KBM-7 (cell line): ENCODE measurements around the gene AMDHD1.
A peak's percentile ranks its signal among the peaks of the same experiment; 100 is the strongest.
"Not testable (repeated sequence)": the region's sequence is repeated elsewhere in the genome, so short reads cannot be mapped to it uniquely, and the experiment has no call there.

Source experiments
- DNase-seq: peaks from one replicate; pipeline ENCODE4 v3.0.0-alpha.2; 2015
- in situ Hi-C: fragments of 300-500 bp; cut with MboI; formaldehyde crosslinking; loops from 2 replicates; pipeline ENCODE4 v1.14.3; 2020; ENCODE audit warnings: low sequenced_read_pairs, low pct_unique_long_range_greater_than_20kb, mixed read lengths

AMDHD1 gene

DNA sequence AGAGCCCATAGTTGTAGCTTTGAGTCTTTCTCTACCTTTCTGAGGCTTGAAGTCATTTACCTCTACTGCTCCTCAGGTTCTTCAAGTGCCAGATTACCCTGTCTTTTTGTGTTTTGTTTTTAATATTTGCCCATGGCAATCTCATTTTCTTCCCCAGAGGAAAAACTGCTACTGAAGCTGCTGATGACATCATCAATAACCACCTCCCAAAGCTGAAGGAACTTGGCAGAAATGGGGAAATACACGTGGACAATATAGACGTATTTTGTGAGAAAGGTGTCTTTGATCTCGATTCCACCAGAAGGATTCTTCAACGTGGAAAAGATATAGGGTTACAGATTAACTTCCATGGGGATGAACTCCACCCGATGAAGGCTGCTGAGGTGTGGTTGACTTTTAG is 17.1 kb downstream of the AMDHD1 start:
- in situ Hi-C loops = no loop called here
- DNase-seq = no peak

DNA sequence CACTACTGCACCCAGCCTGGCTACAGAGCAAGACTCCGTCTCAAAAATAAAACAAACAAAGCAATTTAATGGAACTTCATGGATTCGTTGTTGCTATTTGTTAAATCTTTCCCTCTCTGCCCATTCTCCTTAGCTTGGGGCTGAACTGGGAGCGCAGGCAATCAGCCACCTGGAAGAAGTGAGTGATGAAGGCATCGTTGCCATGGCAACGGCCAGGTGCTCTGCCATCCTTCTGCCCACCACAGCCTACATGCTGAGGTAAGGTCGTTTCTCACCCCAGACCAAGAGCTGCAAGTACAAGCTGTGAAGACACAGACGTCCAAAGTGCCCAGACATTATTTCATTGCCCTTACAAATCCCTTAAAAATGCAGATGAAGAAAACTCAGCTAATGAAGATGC is 19.1 kb downstream of the AMDHD1 start:
- no peak for DNase-seq
- in situ Hi-C loops = no loop called here

DNA sequence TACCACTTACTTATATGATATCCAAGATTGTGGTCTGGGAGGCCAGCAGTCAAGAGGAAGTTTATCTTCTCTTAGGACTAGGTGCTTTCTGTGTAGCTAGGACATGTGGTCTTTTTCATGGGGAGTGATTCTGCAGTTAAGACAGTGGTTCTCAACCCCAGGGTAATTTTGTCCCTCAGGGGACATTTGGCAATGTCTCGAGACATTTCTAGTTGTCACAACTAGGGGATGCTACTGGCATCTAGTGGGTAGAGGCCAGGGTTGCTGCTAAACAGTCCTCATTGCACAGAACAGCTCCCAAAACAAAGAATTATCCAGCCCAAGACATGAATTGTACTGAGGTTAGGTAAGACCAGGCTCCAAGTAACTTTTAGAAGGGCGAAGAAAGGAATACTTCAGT is 20.0 kb downstream of the AMDHD1 start:
- in situ Hi-C loops = no loop called here
- DNase-seq = peak; percentile 39

DNA sequence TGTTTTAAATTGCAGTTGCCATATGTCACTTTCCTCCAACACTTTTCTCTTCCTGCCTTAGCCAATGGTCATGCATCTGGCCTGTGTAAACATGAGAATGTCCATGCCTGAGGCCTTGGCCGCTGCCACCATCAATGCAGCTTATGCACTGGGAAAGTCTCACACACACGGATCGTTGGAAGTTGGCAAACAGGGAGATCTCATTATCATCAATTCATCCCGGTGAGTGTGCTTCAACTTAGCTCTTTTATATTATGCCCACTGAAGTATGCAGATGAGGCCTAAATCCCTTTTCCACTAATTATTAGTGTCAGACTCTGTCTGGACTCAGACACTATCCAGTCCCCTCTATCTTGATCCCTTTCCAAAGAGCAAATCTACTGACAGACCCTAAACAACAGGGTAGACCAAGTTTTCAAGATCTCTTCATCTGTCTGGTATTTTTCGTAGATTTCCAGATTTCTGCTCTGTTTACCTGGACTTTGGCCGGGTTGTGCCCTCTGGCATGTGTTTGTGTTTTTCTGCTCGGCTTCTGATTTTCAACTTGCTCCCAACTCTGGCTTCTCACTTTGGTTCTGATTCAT is 23.2 kb downstream of the AMDHD1 start:
- DNase-seq = no peak
- in situ Hi-C loops = no loop called here

DNA sequence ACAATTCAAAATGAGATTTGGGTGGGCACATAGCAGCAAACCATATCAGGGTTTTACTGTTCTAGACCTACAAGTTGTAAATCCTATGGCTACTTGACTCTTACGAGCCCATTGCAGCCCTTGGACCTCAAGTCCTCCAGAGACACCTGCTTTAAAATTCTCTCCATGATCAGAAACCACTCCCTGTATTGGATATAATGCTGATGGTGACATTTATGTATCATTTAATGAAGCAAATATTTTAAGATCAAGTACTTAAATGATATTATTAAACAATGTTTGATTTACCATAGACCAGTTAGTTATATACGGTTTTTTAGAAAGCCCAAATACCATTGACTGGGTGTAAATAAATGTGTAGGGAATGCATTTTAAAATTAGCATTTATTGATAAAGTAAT is 24.2 kb downstream of the AMDHD1 start:
- in situ Hi-C loops = no loop called here
- DNase-seq = no peak

DNA sequence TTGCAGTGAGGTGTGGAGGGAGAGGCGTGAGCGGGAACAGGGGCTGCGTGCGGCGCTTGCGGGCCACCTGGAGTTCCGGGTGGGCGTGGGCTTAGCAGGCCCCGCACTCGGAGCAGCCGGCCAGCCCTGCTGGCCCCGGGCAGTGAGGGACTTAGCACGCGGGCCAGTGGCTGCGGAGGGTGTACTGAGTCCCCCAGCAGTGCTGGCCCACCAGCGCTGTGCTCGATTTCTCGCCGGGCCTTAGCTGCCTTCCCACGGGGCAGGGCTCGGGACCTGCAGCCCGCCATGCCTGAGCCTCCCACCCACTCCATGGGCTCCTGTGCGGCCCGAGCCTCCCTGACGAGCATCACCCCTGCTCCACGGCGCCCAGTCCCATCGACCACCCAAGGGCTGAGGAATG is 26.0 kb downstream of the AMDHD1 start:
- in situ Hi-C loops, DNase-seq: not testable (repeated sequence)

DNA sequence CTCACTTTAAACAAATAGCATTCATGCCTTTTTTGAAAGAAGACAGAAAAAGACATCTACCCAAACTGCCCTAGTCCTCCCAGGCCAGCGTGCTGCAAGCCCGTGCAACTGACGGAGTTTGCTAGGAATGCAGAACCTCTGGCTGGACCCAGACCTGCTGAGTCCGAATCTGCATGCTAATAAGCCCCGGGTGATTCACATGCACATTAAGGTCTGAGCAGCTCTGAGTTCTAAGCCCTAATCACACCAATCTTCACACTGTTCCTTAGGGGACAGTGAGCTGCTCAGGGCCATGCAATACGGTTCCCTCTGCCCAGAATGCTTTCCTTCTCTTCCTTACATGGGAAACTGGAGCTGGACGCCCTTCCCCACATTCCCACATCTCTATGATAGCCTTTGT is 27.8 kb downstream of the AMDHD1 start:
- in situ Hi-C loops = no loop called here
- DNase-seq = no peak

DNA sequence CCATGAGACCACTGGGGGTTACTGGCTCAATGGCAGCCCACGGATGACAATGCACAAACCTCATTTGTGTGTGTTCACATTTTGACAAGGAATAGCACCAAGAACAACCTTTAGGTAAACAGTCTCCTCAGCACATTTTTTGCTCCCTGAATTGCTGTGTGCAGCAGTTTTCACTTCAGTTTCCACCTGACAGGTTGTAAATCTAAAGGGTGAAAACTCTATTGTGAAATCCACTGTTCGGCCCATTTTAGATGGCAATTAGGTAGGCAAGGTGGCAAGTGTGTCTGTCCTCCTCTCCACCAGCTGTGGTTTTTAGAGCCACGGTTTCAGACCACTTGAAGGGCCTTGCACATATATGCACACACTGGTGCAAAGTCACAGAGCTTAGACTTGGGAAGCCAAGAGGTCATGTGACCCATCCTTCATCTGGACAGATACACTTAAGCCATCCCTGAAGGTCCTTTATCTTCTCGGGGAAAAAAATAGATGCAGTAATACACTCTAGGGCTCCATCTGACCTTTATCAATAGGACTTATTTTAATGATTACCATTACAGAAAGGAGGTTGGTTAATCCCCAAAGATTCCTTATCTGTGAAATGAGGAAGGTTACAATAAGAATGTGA is 29.8 kb downstream of the AMDHD1 start:
- in situ Hi-C loops = no loop called here

DNA sequence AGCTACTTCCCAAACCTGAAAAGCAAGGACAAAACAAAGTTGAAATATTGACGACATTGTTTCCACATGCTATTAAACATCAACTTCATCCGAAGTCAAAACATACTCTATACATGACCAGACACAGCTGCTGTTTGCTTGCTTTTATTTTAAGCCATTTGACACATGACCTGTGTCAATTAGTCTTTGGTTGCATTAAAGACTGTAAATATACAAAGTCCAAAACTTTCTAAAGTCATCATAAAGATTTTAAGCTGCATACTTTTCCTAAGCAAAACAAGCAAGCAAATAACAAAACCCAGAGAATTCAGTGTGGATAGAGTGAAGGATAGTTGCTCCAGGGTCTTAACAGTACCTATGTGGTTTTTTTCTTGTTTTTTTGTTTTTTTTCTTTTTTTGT is 31.2 kb downstream of the AMDHD1 start:
- DNase-seq = no peak
- in situ Hi-C loops = no loop called here

More for the DNA sequence above, 29.8 kb downstream of the AMDHD1 start:
- DNase-seq = no peak

DNA sequence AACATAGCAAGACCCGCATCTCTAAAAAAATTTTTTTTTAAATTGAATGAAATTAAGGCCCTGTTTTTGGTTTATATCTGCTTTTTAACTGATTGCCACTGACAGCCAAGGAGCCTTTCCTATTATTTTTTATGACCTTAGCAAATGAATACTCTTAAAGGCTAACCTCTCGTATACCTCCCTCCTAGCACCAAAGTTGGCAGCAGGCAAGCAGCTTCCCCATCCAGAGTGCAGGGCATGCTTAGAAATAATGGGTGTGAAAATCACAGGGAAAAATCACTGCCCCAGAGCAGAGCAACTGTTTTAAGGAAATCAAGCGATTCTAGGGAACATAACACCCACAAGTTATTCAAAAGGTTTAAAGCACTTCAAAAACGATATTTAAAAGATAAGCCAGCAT is 32.4 kb downstream of the AMDHD1 start:
- in situ Hi-C loops = no loop called here

DNA sequence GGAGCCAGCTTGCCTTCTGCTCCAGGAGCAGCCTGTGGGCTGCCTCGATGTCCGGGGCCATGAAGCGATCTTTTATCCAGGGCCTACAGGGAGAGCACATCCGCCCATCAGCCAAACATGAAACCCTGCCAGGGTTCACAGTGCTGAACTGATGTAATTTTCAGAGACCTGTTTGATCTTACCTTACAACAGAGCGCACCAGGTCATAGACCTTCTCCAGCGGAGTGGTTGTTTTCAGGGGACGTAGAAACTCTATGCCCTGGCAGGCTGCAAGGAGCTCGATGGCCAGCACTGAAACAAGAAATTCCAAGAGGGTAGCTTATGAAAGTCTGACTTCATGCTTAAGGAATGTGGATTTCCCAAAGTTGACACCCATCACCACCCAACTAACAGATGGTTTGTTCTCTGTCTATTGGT is 33.3 kb downstream of the AMDHD1 start:
- no peak for DNase-seq
- in situ Hi-C loops = no loop called here

More for the DNA sequence above, 32.4 kb downstream of the AMDHD1 start:
- DNase-seq = no peak

DNA sequence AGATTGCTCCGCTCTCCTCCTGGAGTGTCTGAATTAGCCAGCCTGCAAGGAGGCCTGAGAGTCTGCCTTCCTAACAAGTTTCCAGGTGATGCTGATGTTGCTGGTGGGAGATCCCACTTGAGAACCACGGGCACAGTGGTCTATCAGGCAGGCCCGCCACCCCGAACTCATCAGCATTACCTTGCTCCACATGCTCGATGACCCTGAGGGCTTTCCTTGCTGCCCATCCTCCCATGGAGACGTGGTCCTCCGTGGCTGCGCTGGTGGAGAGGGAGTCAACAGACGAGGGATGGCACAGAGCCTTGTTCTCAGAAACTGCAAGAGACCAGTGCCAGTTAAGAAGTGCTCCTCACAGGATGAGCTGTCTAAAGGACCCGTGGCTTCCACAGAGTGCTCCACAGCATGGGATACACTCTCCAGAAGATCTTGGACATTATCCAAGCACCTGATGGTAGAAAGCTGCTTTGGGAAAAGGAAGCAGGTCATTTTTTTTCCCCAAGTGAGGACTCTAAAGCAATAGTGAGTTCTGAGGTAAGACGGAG is 34.7 kb downstream of the AMDHD1 start:
- DNase-seq = no peak
- in situ Hi-C loops = no loop called here

DNA sequence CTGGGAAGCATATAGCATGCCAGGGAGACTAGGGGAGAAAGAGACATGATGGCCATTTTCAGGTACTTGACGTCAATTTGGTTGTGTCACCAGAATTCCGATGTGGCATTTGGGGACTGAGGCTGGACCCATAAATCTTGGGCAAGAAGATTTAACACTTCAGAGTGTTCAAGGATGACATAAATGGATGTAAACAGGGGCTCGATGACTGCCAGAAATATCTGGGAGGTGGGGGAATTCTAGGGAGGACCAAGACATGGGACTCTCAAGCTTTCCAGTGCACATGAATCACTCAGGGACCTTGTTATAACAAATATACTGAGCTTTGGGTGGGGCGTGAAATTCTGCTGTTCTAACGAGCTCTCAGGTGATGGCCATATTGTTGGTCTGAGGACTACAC is 35.2 kb downstream of the AMDHD1 start:
- no peak for DNase-seq
- in situ Hi-C loops = no loop called here

DNA sequence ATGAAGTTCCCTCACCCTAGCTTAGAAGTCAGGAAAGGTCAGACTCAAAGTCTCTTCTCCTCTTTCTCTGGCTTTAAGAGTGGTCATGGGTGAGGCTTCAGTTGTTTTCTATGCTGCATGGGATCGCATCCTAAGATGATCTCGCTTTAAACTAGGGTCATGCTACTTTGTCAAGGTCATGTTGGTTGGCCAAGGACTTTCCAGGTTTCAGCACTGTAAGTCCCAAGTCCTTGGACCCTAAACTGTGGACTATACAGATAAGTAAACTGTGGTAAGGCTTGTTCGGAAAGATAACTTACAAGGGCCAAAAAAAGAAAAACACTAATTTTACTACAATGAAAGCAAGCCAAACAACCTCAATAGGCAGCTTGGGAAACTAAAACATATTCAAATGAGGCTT is 35.6 kb downstream of the AMDHD1 start:
- no peak for DNase-seq
- in situ Hi-C loops = no loop called here

DNA sequence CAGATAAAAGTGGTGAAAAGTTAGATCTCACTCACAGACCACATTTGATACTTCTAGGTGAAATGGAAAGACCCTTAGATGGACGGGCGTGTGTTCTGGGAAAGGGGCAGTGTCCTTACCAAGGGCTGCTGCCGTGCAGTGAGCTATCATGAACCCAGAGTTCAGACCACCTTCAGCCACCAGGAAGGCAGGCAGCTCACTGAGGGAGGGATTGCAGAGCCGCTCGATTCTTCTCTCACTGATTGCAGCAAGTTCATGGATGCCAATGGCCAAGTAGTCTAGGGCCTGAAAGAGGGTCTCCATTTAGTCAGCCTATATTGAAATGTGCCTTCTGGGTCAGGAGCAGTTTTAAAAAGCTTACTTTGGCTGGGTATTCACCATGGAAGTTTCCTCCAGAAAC is 37.3 kb downstream of the AMDHD1 start:
- in situ Hi-C loops = no loop called here
- no peak for DNase-seq

DNA sequence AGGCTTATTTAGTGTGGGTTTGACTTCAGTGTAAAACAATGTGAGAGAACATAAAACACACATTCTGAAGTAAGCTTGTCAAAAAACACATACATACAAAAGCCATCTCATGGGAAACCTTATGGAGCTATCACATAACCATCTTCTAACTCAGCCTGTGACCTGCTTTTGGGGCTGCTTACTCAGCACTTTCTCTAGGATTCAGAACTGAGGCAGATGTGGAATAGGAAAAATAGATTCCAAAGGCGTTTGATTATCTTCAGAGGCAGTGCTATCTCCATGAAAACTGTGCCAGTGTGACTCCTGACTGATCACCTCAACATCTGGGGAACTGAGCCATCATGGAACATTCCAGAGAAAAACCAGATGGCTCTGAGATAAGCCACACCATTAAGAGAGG is 39.5 kb downstream of the AMDHD1 start:
- in situ Hi-C loops = no loop called here
- no peak for DNase-seq

DNA sequence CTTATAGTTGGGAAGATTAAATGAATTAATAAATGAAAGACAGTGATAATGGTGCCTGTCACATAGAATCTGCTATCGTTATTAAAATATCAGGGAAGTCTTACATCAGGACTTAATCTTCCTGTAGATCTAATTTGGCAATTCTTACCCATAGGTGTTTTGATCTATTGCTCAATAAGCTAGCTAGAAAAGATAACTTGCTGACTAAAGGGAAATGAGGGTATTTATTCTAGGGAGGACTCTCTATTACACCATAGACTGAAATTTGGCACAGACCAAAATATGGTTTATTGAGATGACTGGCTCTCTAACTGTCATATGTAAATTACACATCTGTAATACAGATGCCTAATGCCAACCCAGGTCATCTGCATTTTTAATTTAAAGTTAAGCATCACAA is 41.6 kb downstream of the AMDHD1 start:
- DNase-seq = no peak
- in situ Hi-C loops = no loop called here

DNA sequence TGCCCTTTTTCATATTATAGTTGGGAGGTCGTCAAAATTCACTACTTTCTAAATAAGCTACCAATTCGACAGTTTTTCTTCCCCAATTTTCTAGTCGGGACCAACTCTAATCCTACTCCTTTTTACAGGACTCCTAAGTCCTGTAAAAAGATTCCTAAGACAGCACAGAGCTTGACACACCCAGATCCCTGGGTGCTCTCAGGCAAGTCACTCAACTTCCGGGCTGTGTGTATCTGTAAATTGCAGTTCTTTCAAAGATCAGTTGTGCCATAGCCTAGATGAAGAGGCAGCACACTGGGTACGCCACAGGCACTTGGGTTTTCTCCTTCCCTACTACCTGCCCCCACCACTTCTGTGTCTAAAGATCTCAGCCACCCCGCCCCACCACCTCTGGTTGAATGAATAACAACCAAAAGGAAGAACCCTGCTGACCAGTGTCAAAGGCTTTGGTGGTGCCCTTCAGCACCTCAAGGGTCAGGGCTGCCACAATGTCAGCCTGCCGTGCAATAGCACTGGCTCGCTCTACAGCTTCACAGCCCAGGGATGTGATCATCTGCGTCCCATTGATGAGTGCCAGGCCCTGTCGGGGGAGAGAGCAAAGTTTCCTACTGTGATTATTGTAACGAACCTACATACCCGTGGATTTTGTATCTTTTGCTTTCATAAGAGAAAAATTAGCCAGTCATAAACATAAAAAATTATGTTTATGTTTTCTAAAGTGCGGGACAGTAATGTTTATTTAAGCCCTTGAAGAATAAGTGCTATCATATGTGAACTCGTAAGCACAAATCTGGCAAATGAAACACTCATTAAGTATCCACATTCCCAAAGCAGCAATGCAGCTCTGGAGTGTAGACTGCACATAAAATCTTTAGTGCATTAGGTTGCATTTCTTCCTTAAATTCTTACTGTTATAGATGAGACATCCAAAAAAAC is 43.8 kb downstream of the AMDHD1 start:
- in situ Hi-C loops = no loop called here
- DNase-seq = no peak

DNA sequence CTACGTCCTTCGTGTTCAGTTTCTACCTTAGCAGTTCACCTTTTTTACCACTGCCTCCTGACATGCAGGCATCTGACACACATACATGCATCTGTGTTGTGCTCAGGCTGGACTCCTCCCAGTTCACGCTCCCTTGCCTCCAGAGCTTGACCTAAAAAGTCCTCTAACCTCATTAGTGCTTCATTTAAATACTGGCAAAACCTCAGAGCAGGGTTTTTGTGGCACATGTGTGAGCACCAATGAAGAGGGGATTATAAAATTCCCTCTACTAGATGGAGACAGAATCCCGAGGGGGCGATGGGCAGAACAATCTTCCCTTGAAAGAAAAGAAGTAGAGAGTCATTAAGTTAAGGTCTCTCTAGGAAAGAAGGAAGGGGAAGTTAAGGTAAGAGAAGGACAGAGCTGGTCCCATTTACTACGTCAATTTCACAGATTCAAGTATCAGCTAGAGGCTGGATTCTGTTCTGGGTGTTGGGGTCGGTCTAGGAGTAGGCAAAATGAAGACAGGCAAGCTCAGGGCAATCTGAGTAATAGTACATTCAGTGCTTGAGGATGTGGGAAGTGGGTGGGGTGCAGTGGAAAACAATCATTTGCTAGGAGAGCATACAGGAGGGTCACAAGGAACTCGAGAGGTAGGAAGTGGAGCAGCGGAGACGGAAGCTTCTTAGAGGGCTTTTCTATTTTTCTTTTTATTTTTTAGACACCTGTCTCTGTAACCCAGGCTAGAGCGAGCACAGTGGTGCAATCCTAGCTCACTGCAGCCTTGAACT is 45.6 kb downstream of the AMDHD1 start:
- no peak for DNase-seq
- in situ Hi-C loops = no loop called here
